HG03558 (cell line): ENCODE measurements around the gene CCDC88B.

Experiments
- ATAC-seq: cut with Tn5 transposase; IDR thresholded peaks from one replicate; pipeline ENCODE4 v1.9.1; 2021; ENCODE audit warnings: moderate number of reproducible peaks; ENCODE audit not compliant: unreplicated experiment; ENCODE audit errors: extremely low read depth

CCDC88B gene

GRCh38 chr11:64339754-64340408 lies at the start of gene CCDC88B:
Gene CCDC88B, plus strand, starts transcription at chr11:64340204. Its CDS starts 63 bp downstream, at chr11:64340267.
- ATAC-seq = no peak

GRCh38 chr11:64290352-64291261 lies 49.4 kb upstream of the CCDC88B start:
- no peak for ATAC-seq

GRCh38 chr11:64291262-64291751 lies 48.7 kb upstream of the CCDC88B start, which contains the start of gene KCNK4:
Gene KCNK4, plus strand, starts transcription at chr11:64291302. Its CDS starts 1,717 bp downstream, at chr11:64293019.
- no peak for ATAC-seq

- ATAC-seq = no peak
Measured at GRCh38 chr11:64291752-64292459, 48.1 kb upstream of the CCDC88B start.

GRCh38 chr11:64292460-64293254 lies 47.3 kb upstream of the CCDC88B start:
- no peak for ATAC-seq

- no peak for ATAC-seq
Measured at GRCh38 chr11:64294774-64295173, 45.2 kb upstream of the CCDC88B start.

- no peak for ATAC-seq
Measured at GRCh38 chr11:64295760-64296159, 44.2 kb upstream of the CCDC88B start.

- ATAC-seq = no peak
Measured at GRCh38 chr11:64296236-64296635, 43.8 kb upstream of the CCDC88B start.

- no peak for ATAC-seq
Measured at GRCh38 chr11:64296830-64297698, 42.9 kb upstream of the CCDC88B start.

- ATAC-seq = no peak
Measured at GRCh38 chr11:64297699-64298358, 42.2 kb upstream of the CCDC88B start.

- no peak for ATAC-seq
Measured at GRCh38 chr11:64298966-64299846, 40.8 kb upstream of the CCDC88B start.

GRCh38 chr11:64299847-64300648 lies 40.0 kb upstream of the CCDC88B start, which contains the start of gene CATSPERZ:
Gene CATSPERZ, plus strand, starts transcription at chr11:64300358. Its CDS starts 53 bp downstream, at chr11:64300411.
- no peak for ATAC-seq

- no peak for ATAC-seq
Measured at GRCh38 chr11:64303109-64304031, 36.6 kb upstream of the CCDC88B start.

GRCh38 chr11:64304032-64304315 lies 36.0 kb upstream of the CCDC88B start:
- ATAC-seq = no peak

GRCh38 chr11:64304316-64305072 lies 35.5 kb upstream of the CCDC88B start:
- no peak for ATAC-seq
